Erythroblast (primary cell): ENCODE measurements around the gene ANAPC1.
"Not testable (repeated sequence)": the region's sequence is repeated elsewhere in the genome, so short reads cannot be mapped to it uniquely, and the experiment has no call there.

Source experiments
- GATA1 ChIP-seq: IDR thresholded peaks from 2 replicates; pipeline ENCODE4 v1.6.1; 2011; ENCODE audit warnings: low read depth, mild to moderate bottlenecking, control low read depth, low read length, moderate library complexity
- POLR2A ChIP-seq: IDR thresholded peaks from 2 replicates; pipeline ENCODE4 v1.6.1; 2011; ENCODE audit warnings: mild to moderate bottlenecking, low read length

- TF ChIP-seq GATA1, POLR2A: not testable (repeated sequence)
Observed at GRCh38 chr2:111768266-111769190, 115.5 kb downstream of the ANAPC1 start.
